GM18909 (cell line): ENCODE results near the gene PRKCH.
A peak's percentile ranks its signal among the peaks of the same experiment; 100 is the strongest.

Experiments
- ATAC-seq: cut with Tn5 transposase; IDR thresholded peaks from one replicate; pipeline ENCODE4 v1.9.1; 2021; ENCODE audit warnings: mild to moderate bottlenecking; ENCODE audit not compliant: unreplicated experiment, poor library complexity

The PRKCH gene

GRCh38 chr14:61467296-61467695 is 145.9 kb downstream of the PRKCH start:
- ATAC-seq = no peak

DNA sequence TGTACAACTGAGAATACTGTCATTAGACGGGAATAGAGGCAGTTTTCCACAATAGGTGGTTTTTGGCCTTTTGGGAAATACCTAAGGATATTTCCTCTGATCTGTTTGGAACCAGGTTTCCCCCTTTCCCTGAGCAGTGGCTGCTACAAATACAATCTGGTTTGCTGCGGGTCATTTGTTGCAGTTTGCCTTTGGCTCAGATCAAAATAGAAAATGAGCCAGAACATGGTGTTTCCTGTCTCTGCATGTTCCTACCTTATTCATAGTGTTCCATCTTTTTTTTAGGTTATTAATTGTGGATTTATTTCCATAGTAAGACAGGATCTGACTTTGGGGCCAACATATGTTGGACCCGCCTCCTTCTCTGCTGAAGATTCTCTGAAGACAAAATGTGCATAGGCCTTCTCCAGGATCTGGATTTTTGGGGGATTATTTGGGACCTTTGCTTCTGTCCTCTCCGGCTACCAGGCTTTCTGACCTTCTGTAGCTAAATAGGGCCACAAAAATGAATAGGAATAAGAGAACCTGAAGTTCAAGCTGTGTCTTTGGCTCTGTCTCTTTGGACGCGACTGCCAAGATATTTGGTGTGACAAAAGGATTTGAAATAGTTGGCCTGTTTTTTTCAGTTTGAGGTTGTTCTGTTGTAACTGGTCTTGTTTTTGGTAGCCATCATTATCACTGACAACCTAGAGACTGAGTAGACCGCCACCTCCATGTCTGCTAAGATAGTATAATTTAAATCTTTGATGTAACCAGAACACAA is 146.9 kb downstream of the PRKCH start:
- no peak for ATAC-seq

GRCh38 chr14:61469781-61470180 is 148.4 kb downstream of the PRKCH start:
- no peak for ATAC-seq

DNA sequence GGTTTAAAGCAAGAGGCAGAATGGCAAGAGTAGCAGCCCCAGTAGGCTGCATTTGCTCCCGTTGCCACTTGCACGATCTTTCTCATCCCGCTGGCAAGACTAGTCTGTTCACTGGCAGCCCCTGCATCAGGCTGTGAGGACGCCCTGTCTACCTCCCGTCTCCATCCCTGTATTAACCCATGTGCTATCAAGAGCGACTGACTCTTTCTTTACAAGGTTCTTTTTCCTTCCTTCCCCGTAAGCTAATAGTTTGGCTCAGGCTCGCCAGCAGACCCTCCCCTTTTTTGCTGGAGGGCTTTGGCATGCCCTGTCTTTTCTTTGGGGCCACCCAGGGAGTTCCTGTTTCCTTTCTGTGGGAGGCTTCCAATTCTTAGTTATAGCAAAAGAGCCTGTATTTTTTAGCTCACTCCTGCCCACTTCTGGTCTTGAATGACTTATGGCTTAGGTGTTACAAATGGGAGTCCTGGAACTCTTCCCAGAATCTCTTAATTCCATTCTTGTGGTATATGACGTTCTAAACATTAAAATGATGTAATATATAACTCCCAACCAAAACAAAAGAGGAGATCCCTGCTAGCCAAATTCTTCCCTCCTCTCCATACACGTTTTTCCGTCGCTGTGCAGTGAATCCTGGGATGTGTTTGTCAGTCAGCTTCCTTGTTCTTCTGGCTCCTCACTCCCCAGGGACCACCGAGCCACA is 149.0 kb downstream of the PRKCH start:
- ATAC-seq = no peak

DNA sequence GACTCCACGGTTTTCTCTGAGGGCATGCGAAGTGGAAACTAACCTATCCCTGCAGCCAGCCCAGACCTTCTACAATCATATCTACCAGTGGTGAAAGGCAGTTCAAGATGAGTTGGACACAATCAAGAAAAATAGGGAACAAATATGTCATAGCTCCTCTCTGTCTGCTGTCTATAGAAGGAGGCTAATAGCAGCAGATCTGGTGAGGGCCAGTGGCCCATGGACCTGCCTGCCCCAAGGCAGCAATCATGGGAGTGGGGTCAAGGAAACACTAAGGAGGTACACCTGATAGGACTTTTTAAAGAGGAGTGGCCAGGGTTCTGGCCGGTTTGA is 149.5 kb downstream of the PRKCH start:
- no peak for ATAC-seq

DNA sequence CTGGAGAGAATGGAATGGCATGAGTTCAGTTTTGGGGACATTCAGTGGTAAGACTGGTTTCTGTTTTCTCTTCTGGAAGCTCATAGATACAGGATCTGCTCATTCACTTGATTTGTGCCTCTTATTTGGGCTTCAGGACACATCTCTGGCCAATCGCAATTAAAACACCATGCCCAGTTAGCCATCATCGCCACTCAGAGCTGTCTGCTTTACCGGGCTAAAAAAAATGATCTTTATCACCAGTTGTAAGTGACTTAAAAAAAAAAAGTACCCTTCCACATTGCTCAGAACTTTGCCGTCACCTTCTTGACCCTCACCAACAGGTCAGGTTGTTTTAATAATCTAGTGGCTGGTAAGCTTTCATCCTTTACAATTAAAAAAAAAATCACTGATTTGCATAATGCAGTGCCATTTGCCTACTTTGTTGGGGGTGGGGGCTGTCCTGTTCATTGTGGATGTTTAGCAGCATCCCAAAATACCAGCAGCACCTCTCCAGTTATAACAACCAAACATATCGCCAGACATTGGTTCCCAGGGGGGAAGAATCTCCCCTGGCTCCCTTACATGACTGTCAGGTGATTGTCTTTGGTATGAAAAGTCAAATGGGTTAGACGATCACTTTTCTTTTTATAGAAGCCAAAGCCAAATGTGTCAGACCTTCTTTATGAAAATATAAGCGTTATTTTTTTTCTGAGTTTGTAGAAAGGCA is 150.1 kb downstream of the PRKCH start:
- ATAC-seq = no peak

- ATAC-seq = no peak
Measured at GRCh38 chr14:61472011-61472672, 150.8 kb downstream of the PRKCH start.

DNA sequence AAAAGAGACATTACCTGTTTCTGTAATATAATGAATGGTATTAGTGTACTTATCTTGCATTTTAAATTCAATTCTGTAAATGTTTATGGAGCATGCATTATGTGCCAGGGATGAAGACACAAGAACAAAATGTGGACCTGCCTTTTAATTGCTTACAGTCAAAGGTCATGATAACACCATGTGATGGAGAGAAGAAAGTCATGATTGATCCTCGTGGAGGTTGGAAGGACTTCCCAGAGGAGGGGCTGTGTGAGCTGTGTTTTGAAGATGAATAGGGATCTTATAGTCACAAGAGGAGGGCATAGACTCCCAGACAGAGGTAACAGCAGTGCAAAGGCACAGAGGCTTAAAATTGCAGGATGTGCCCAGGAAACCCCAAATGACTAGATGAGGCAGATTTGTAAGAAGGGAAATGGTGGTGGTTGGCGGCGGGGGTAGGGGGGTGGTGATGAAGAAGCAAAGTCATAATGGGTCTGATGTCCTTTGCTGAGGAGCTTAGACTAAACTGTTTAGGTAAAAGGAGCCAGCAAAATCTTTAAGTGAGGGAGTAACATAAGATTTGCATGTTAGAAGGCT is 151.5 kb downstream of the PRKCH start:
- ATAC-seq = no peak

DNA sequence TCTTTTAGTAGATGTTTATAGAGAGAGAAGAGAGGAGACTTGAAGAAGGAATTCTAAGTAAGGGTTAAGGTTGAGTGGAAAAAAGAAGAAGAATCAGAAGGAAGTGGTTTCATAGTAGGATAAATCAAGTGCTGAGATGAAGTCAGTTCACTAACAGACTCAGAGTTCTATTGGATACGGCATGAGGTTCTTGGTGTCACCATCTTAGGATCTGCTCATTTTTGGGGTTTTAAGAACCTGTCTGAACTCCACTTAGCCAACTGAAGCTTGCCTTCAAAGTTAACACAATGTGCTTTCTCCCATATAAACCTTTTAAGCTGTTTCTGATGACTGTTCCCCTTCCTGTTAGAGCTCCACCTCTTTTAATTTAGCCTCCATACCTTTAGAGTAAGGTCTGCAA is 152.6 kb downstream of the PRKCH start:
- ATAC-seq = no peak

- ATAC-seq = no peak
Measured at GRCh38 chr14:61474701-61475100, 153.3 kb downstream of the PRKCH start.

DNA sequence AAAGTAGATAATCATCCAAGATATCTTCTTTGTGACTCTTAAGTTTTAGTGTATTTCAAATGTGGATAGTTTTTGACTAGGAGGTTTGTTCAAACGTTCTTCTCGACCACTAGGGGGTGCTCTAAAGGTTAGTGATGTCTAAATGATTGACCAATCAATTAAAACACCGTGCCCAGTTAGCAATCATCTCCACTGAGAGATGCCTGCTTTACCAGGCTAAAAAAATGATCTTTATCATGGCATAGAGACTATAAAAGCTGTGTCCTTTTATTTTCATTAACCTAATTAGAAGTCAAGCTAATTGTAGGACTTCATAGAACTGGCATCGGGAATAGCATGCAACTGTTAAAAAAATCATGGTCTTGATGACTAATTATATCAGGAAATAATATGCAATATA is 153.9 kb downstream of the PRKCH start:
- no peak for ATAC-seq

DNA sequence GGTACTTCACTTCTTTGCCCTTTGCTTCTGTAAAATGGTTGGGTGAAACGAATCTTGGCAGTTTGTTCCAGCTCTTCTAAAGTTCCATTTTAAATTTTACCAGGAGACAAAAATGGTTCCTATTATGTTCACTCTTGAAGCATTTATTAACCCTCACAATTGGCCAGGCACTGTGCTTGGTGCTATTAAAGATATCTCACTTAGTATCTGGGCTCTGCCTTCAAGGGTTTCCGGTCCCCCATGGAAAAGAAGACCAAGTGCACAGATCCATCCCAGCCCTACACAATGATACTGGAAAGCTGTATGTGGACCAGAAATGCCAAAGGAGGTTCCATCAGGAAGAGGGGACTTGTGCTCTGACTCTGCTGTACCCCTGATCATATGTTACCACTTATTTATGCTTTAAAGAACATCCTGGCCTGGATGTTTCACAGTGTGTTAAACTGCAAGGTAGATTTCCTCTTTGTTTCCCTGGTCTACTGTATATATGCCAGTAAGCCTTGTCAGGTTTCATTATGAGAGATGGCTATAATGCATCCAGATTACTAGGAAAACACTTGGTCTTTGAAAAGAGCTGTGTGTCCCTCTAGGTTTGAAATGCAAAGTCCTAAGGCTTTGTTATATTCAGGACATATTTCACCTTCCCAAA is 154.8 kb downstream of the PRKCH start:
- ATAC-seq = peak; percentile 17

GRCh38 chr14:61476754-61477410 is 155.5 kb downstream of the PRKCH start:
- ATAC-seq = peak; percentile 33

- peak; percentile 26 for ATAC-seq
Measured at GRCh38 chr14:61477712-61478462, 156.5 kb downstream of the PRKCH start.

DNA sequence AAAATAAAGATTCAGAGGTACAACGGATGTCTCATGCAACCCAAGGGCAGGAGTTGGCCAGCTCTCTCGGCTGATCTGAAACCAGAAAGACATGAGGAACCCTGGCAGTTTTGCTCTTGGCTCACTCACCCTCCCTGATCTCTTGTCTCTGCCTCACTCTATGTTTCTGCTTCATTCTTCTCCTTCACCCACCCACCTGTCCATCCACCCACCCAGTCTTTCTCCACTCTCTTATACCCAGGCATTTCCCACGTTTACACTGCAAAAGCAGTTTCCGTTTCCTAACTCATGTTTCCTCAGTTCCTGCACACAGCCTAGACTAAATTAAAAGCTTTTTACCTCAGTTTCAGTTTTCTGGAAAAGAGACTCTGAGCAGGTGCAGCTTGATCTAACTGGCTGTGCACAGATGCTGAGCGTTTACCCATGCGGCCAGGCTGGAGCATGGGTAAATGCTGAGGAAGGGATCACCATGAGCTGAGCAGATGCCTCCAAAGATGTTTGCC is 157.6 kb downstream of the PRKCH start:
- peak; percentile 51 for ATAC-seq

GRCh38 chr14:61479746-61480502 is 158.5 kb downstream of the PRKCH start:
- ATAC-seq = no peak

DNA sequence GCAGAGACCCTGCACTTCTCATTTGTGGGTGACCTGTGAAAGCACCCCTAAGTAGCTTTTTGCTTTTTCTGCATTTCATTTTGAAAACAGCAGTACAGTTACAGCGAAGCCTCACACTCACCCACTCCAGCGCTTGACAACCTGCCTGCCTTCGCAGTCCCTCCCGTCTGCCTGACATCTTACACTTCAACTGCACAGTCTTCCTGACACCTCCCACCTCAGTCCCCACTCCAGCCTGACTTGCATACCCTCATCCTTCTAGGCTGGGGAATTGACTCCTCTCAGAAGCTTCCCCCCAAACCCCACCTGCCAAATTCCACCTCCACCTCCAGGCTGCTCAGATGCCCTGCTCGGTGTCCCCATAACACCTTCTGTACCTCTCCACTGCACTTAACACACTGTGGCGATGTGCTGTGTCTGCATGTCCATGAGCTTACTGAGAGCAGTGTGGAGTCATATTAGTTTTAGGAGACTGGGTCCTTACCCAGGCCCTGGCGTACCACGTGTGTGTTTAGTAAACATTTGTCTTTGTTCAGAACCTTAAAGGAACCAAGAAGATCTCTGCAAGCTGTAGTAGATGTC is 159.4 kb downstream of the PRKCH start:
- no peak for ATAC-seq

- ATAC-seq = no peak
Measured at GRCh38 chr14:61481701-61482100, 160.3 kb downstream of the PRKCH start.
